NCI-H345 (cell line): Measurements from ENCODE around the gene PRXL2B.
"Not testable (repeated sequence)": the region's sequence is repeated elsewhere in the genome, so short reads cannot be mapped to it uniquely, and the experiment has no call there.

Experiments used
- DNase-seq: peaks from one replicate; lab custom pipeline; 2025; lab: John Stamatoyannopoulos, UW

The PRXL2B gene

GRCh38 chr1:2586154-2587070 lies at the start of gene PRXL2B:
PRXL2B (plus strand) TSS chr1:2586777; CDS start chr1:2586886, 109 bp downstream.
- DNase-seq = peak; percentile 99

- no peak for DNase-seq
These were observed 48.8 kb upstream of the PRXL2B start for GRCh38 chr1:2537784-2538115.

GRCh38 chr1:2538376-2538775 lies 48.2 kb upstream of the PRXL2B start:
- no peak for DNase-seq

GRCh38 chr1:2538872-2539271 lies 47.7 kb upstream of the PRXL2B start:
- DNase-seq = no peak

GRCh38 chr1:2539312-2539907 lies 47.2 kb upstream of the PRXL2B start:
- no peak for DNase-seq

- no peak for DNase-seq
These were observed 45.6 kb upstream of the PRXL2B start for GRCh38 chr1:2540816-2541492.

- peak; percentile 80 for DNase-seq
These were observed 44.8 kb upstream of the PRXL2B start for GRCh38 chr1:2541619-2542245.

- no peak for DNase-seq
These were observed 44.2 kb upstream of the PRXL2B start for GRCh38 chr1:2542246-2542915.

- peak; percentile 60 for DNase-seq
These were observed 43.0 kb upstream of the PRXL2B start for GRCh38 chr1:2543543-2544092.

GRCh38 chr1:2544093-2544874 lies 42.3 kb upstream of the PRXL2B start:
- no peak for DNase-seq

- DNase-seq = no peak
These were observed 41.5 kb upstream of the PRXL2B start for GRCh38 chr1:2544875-2545640.

- peak; percentile 91 for DNase-seq
These were observed 40.6 kb upstream of the PRXL2B start for GRCh38 chr1:2545754-2546514.

GRCh38 chr1:2546515-2547209 lies 39.9 kb upstream of the PRXL2B start:
- DNase-seq = peak; percentile 95

- peak; percentile 54 for DNase-seq
These were observed 39.1 kb upstream of the PRXL2B start for GRCh38 chr1:2547210-2548067.

GRCh38 chr1:2548068-2548589 lies 38.4 kb upstream of the PRXL2B start:
- peak; percentile 87 for DNase-seq

GRCh38 chr1:2549367-2550029 lies 37.1 kb upstream of the PRXL2B start:
- DNase-seq = not testable (repeated sequence)
